ENCODE measurements around the gene ETDC.

GRCh38 chrX:135295238-135295943 lies 13.9 kb upstream of the ETDC start:
- no peak for TF ChIP-seq CTCF (IDR thresholded peaks at IDR 0.05; ENCODE audit: insufficient read depth, low read depth, low read length)
- no peak for TF ChIP-seq EZH2 (IDR thresholded peaks at IDR 0.05; ENCODE audit: insufficient read depth, low read length)
